Measurements from ENCODE around the gene GRK7. TPM values are rescaled to one million over a fixed set of nuclear protein-coding genes. Genes with fewer than 3 reads are reported as not detected.

The GRK7 gene
- total and polyA plus RNA-seq, 2 experiments from 2014 or later: not detected

GRCh38 chr3:141795741-141796080, 32.5 kb downstream of the GRK7 start:
- WGBS, 2 experiments (ENCODE audit: low coverage in 1 of 2, low lambda C conversion rate in 2 of 2, missing lambda C conversion rate in 2 of 2): 53 to 65% methylated on average over 5 of the region's 5 CpGs
- Histone ChIP-seq H3K79me2 (ENCODE audit: insufficient read depth) (no peaks in the 10 kb centered on the region), H3F3A (ENCODE audit: insufficient read depth) (peaks cover 8% of the 10 kb centered on the region; the same call in 1 of the 2 replicates), H3K27me3 (replicated peaks; ENCODE audit: insufficient read depth) (no peaks in the 10 kb centered on the region), H3K9me3 (ENCODE audit: low read depth) (no peaks in the 10 kb centered on the region), H2AFZ (peak overlapping the region; percentile 84; the same call in 1 of the 2 replicates), H3K4me2 (ENCODE audit: unreplicated experiment) (no peak overlapping the region), H3K9me2 (ENCODE audit: insufficient read depth) (no peaks in the 10 kb centered on the region), H3K9ac (no peak overlapping the region), H3K27ac (no peak overlapping the region), H3K4me1 (ENCODE audit: insufficient read depth) (peaks cover 9% of the 10 kb centered on the region), H3K4me3 (no peak overlapping the region), H4K20me1 (ENCODE audit: insufficient read depth) (no peaks in the 10 kb centered on the region), H3K36me3 (ENCODE audit: low read depth) (no peaks in the 10 kb centered on the region)
- no peak for DNase-seq
- TF ChIP-seq EZH2phosphoT487 (IDR thresholded peaks at IDR 0.05; ENCODE audit: insufficient read depth, low read depth) (no peak), EZH2 (IDR thresholded peaks at IDR 0.05; ENCODE audit: insufficient read depth, poor library complexity, severe bottlenecking) (no peak)
- in situ Hi-C loops (cut with MboI): no loop called here

- no peak overlapping the region for H3K4me3 ChIP-seq
- H2AFZ ChIP-seq: peak overlapping the region; percentile 84
- H3K79me2 ChIP-seq (ENCODE audit: insufficient read depth): no peaks in the 10 kb centered on the region
- no peaks in the 10 kb centered on the region for H3K36me3 ChIP-seq (ENCODE audit: low read depth)
- no peaks in the 10 kb centered on the region for H3K27me3 ChIP-seq (replicated peaks; ENCODE audit: insufficient read depth)
- H3K9me3 ChIP-seq (ENCODE audit: low read depth): no peaks in the 10 kb centered on the region
- 24 to 25% methylated on average over 11 of the region's 11 CpGs for WGBS, 2 experiments (ENCODE audit: low coverage in 1 of 2, low lambda C conversion rate in 2 of 2, missing lambda C conversion rate in 2 of 2)
- no peaks in the 10 kb centered on the region for H3K9me2 ChIP-seq (ENCODE audit: insufficient read depth)
- peak overlapping the region; percentile 59 for H3K4me2 ChIP-seq (ENCODE audit: unreplicated experiment)
- TF ChIP-seq EZH2phosphoT487 (IDR thresholded peaks at IDR 0.05; ENCODE audit: insufficient read depth, low read depth) (no peak), EZH2 (IDR thresholded peaks at IDR 0.05; ENCODE audit: insufficient read depth, poor library complexity, severe bottlenecking) (no peak)
- peak; percentile 72 for DNase-seq
- peaks cover 9% of the 10 kb centered on the region for H3K4me1 ChIP-seq (ENCODE audit: insufficient read depth)
- H3F3A ChIP-seq (ENCODE audit: insufficient read depth): peaks cover 8% of the 10 kb centered on the region; the same call in 1 of the 2 replicates
- in situ Hi-C loops (cut with MboI): no loop called here
- no peak overlapping the region for H3K9ac ChIP-seq
- peak overlapping the region; percentile 28; the same call in 1 of the 2 replicates for H3K27ac ChIP-seq
- no peaks in the 10 kb centered on the region for H4K20me1 ChIP-seq (ENCODE audit: insufficient read depth)
Observed at GRCh38 chr3:141796081-141796888, 33.1 kb downstream of the GRK7 start.

GRCh38 chr3:141796889-141797781, 33.9 kb downstream of the GRK7 start:
- Histone ChIP-seq H3F3A (ENCODE audit: insufficient read depth) (peaks cover 8% of the 10 kb centered on the region; the same call in 1 of the 2 replicates), H3K4me3 (peak overlapping the region; percentile 62), H3K4me1 (ENCODE audit: insufficient read depth) (peaks cover 9% of the 10 kb centered on the region), H2AFZ (peak overlapping the region; percentile 84), H3K9me3 (ENCODE audit: low read depth) (no peaks in the 10 kb centered on the region), H3K79me2 (ENCODE audit: insufficient read depth) (no peaks in the 10 kb centered on the region), H3K9me2 (ENCODE audit: insufficient read depth) (no peaks in the 10 kb centered on the region), H3K27me3 (replicated peaks; ENCODE audit: insufficient read depth) (no peaks in the 10 kb centered on the region), H3K36me3 (ENCODE audit: low read depth) (no peaks in the 10 kb centered on the region), H3K9ac (peak overlapping the region; percentile 75), H3K4me2 (ENCODE audit: unreplicated experiment) (peak overlapping the region; percentile 59), H3K27ac (peak overlapping the region; percentile 28), H4K20me1 (ENCODE audit: insufficient read depth) (no peaks in the 10 kb centered on the region)
- no peak for TF ChIP-seq EZH2phosphoT487 (IDR thresholded peaks at IDR 0.05; ENCODE audit: insufficient read depth, low read depth)
- no peak for TF ChIP-seq EZH2 (IDR thresholded peaks at IDR 0.05; ENCODE audit: insufficient read depth, poor library complexity, severe bottlenecking)
- in situ Hi-C loops (cut with MboI): no loop called here
- 20 to 22% methylated on average over 49 of the region's 49 CpGs for WGBS, 2 experiments (ENCODE audit: low coverage in 1 of 2, low lambda C conversion rate in 2 of 2, missing lambda C conversion rate in 2 of 2)
- DNase-seq: peak; percentile 66

GRCh38 chr3:141797819-141798447, 34.7 kb downstream of the GRK7 start:
- WGBS, 2 experiments (ENCODE audit: low coverage in 1 of 2, low lambda C conversion rate in 2 of 2, missing lambda C conversion rate in 2 of 2): 83 to 88% methylated on average over 10 of the region's 10 CpGs
- H3K79me2 ChIP-seq (ENCODE audit: insufficient read depth): no peaks in the 10 kb centered on the region
- H3K9me3 ChIP-seq (ENCODE audit: low read depth): no peaks in the 10 kb centered on the region
- no peaks in the 10 kb centered on the region for H4K20me1 ChIP-seq (ENCODE audit: insufficient read depth)
- DNase-seq: no peak
- peak overlapping the region; percentile 59 for H3K4me2 ChIP-seq (ENCODE audit: unreplicated experiment)
- peaks cover 8% of the 10 kb centered on the region; the same call in 1 of the 2 replicates for H3F3A ChIP-seq (ENCODE audit: insufficient read depth)
- H2AFZ ChIP-seq: peak overlapping the region; percentile 84
- TF ChIP-seq EZH2 (IDR thresholded peaks at IDR 0.05; ENCODE audit: insufficient read depth, poor library complexity, severe bottlenecking) (no peak), EZH2phosphoT487 (IDR thresholded peaks at IDR 0.05; ENCODE audit: insufficient read depth, low read depth) (no peak)
- H3K27me3 ChIP-seq (replicated peaks; ENCODE audit: insufficient read depth): no peaks in the 10 kb centered on the region
- in situ Hi-C loops (cut with MboI): no loop called here
- H3K27ac ChIP-seq: peak overlapping the region; percentile 28
- H3K9ac ChIP-seq: peak overlapping the region; percentile 75
- H3K4me1 ChIP-seq (ENCODE audit: insufficient read depth): peaks cover 9% of the 10 kb centered on the region
- peak overlapping the region; percentile 62 for H3K4me3 ChIP-seq
- H3K36me3 ChIP-seq (ENCODE audit: low read depth): no peaks in the 10 kb centered on the region
- H3K9me2 ChIP-seq (ENCODE audit: insufficient read depth): no peaks in the 10 kb centered on the region
